ENCODE data around the gene PAGR1.

- TF ChIP-seq CTCF (IDR thresholded peaks at IDR 0.05), result no peak
- TF ChIP-seq POLR2A (IDR thresholded peaks at IDR 0.05), result no peak
Observed at GRCh38 chr16:29837841-29838240, 21.9 kb downstream of the PAGR1 start.

Data from breast epithelium (tissue), 3 donors.